NCI-H187 (cell line): ENCODE results near the gene BCR.
"Not testable (repeated sequence)": the region's sequence is repeated elsewhere in the genome, so short reads cannot be mapped to it uniquely, and the experiment has no call there.

Experiments
- DNase-seq, 2 experiments: peaks; one replicate each; lab custom pipeline; 2025; lab: John Stamatoyannopoulos, UW

BCR gene

DNA sequence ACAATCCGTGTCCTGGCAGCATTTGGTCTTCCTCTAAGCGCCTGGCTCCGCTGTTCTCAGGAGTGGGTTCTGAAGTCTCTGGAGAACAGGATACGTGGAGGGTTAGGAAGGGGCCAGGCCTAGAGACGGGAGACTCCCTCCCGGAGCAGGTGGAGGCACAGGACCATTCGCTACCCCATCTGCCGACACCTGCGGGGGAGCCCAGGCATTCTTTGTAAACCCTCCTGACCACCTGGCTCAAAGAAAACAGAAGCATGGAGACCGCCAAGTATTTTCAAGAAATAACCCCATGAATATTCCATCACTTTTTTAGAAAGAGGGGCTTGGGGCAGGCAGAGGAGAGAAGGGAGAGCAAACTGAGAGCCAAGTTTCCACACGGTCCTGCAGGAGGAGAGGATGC lies 136.3 kb downstream of the BCR start:
- DNase-seq, result not testable (repeated sequence)

DNA sequence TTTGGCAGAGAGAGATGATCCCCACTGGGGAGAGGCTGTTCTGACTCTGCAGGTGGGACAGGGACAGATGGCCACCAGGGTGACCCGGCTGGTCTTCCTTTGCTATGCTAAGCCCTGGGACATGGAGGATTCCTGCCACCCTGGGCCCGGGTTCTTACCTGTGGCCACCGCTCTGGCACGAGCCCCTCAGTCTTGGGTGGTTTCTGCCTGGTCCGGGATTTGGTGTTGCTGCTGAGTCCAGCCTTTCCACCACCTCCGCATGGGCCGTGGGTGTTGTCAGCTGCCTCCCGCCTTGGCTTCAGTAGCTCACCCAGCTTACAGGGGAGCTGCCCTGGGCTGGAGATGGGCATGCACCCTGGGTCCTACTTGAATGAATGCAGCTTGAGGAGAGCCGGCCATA lies 138.0 kb downstream of the BCR start:
- DNase-seq, result not testable (repeated sequence)

DNA sequence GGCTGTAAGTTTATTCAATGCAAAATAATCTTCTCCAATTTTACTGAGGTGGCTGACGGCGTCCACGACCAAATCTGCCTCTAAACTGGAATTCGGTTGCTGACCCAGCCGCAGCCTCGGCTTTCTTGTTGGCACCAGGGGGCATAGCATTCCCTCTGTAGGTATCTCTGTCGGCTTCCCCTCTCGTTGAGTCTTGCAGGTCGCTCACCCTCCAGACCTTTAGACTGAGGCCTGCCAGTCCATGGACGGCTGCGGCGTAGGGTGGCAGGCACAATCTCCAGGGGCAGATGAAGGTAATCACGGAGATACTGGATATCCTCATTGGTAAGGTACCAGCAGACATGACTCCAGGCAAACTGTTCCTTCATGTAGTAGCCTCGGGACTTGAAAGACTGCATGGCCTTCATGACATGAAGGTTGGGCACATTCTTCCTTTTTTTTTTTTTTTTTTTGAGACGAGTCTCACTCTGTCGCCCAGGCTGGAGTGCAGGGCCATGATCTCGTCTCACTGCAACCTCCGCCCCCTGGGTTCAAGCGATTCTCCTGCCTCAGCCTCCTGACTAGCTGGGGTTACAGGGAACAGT lies 142.3 kb downstream of the BCR start:
- DNase-seq, result not testable (repeated sequence)

DNA sequence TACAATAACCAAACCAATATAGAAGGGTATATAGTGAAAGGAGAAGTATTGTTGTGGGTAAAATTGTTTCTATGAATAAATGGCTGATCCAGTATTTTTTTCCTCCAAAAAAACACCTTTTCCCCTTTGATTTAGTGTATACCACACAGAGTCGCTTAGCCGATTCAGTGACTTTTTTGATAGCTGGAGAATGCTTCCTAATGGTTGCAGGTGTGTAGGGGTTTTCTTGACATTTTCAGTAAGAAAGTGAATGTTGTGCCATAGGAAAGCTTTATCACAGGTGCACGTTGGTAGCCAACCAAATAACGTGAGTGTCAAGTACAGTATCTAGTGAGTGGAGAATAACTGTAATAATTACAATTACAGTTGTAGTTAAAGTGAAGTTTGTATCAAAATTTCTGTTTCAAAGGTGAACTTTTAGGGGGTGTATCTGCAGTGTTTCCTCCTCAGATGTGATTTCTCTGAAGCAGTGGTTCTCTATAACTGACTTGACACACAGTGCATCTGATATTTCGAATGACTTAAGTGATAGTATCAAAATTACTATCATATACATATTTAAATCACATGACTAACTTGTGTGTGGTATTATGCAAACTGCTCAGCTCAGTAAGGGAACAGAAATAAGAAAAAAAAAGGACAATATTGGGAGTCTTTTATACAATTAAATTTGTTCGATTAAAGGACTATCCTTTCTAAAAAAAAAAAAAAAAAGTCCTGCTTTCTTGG lies 143.8 kb downstream of the BCR start:
- DNase-seq, result not testable (repeated sequence)

DNA sequence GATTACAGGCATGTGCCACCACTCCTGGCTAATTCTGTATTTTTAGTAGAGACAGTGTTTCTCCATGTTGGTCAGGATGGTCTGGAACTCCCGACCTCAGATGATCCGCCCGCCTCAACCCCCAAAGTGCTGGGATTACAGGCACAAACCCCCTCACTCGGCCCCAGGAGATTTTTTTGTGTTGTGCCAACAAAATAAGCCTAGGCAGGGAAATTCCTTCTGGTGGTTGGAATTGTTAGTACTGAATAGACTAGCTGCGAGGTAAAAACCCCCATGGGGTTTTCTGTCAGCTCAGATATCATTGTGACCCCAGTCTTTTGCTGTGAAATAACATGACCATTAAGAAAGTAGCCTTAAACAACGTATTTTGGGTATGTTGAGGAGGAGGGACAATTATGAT lies 144.9 kb downstream of the BCR start:
- DNase-seq, result no peak

DNA sequence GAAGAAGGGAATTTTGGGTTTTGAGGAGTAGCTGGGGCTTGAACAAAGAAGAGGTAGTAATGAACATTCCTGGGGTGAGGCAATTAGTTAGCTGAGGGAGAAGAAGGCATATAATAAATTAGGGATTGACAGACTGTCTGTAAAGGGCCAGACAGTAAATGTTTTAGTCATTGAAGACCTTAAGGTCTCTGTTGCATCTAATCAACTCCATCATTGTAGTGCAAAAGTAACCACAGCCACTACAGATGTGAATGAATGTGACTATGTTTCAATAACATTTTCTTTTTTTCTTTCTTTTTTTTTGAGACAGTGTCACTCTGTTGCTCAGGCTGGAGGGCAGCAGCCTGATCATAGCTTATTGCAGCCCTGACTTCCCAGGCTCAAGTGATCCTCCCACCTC lies 153.5 kb downstream of the BCR start:
- not testable (repeated sequence) for DNase-seq

DNA sequence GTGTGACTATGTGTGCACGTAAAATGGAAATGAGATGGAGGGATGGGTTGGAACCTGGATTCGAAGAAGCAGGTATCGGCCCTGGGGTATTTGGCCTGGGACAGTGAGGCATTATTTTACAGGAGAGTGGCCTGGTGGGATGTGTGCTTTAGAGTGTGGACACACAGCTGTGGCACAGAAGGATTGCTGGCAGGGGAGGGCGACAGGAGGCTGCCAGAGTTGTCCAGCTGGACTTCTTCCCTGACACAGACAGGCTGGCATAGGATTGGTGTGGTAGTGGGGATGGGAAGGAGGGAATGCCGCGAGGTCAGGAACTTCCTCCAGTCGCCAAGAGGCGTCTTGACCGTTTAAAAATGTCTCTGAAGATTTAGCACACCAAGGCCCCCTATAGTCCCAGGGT lies 157.4 kb downstream of the BCR start:
- not testable (repeated sequence) for DNase-seq

DNA sequence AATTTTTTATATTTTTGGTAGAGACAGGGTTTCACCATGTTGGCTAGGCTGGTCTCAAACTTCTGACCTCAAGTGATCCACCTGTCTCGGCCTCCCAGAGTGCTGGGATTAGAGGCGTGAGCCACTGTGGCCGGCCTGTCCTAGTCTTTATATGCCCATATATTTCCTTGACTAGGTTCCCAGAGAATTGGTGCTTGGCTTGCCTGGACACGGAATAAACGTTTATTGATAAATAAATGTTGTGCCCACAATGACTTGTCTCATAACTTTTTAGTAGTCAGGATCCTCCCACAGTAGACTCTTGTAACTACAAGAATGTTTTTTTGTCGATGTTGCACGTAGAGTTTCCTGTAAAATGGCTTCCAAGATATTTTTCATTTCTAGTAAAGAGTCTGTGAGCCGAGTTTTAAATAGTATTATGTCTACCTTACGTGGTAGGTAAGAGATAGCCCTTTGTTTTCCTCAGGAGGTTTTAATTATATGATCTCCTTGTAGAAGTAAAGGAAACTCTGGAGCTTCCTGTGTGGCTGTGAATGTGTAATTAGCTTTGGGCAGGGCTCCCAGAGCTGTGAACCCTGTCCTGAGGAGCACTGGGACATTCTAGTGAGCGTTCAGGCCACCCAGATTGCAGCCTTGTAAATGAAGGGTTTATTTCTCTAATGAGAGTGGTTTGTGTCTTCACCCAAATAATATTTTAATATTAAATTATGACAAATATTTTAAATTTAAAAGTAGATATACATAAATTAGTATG lies 161.8 kb downstream of the BCR start:
- DNase-seq, result not testable (repeated sequence)

DNA sequence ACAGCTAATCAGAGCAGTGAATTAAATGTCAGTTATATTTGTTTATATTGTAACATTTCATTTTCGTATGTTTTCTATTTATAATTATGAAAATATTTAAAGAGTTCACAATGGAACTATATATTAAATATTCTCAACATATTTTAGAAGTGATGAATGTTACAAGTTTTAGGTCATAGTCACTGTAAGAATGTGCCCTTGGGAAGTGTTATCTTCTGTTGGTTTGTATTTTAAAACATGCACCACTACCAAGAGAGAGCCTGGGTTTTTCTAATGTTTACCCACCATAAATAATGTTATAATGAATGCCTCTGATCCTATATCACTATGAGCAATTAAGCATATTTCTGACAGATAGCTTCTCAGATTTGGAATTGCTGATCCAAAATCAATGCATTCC lies 171.0 kb downstream of the BCR start:
- DNase-seq, result no peak

DNA sequence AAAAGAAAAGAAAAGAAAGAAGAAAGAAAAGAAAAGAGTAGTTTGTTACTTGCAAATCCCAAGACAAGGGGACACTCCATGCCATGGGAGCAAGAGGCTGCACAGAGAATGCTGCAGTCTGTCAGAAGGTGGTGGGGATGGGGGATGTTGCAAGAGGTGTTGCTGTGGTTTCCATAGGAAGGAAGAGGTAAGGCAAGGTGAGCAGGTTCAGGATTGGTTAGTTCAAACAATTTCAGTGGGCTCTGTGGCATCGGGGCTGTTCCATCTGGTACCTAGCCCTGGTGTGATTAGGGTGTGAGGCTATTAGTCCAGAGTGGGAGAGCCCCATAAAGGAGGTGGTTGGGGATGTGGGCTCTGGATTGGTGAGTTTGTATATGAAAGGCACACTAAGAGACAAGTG lies 172.7 kb downstream of the BCR start:
- no peak for DNase-seq

DNA sequence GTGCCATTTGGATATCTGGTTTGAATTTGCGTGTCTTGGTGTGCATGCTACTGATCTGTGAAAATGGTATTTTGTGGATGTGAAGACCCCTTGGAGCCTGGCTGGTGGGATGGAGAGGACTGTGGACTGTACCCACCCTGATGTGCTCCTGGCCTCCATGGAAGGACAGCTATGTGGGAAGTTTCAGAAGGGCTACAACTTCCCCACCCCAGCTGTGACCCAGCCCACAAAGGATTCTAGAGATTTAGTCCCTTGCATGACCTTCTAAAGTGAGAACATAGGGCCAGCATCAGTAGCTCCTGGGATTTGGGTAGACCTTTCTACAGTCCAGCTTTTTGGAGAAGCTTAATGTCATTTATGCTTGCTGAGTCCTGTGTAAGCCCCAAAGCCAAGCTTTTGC lies 173.4 kb downstream of the BCR start:
- DNase-seq, result no peak

DNA sequence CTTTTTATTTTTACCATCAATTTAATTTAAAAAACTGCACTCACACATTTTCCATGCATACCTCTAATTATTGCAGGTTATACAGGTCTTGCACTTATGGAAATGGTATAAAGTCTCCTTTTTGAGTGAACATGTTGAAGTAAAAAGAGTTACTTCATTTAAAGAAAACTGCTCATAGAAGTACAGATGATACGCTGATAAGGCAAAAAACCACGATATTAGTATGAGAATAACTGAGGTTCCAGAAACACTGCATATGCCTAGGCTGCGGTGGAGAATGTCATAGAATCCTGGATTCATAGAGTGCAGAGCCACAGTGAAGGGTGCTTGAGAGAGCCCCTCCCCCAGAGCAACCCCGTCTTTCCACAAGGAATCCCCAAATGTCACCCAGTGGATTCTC lies 175.8 kb downstream of the BCR start:
- no peak for DNase-seq

DNA sequence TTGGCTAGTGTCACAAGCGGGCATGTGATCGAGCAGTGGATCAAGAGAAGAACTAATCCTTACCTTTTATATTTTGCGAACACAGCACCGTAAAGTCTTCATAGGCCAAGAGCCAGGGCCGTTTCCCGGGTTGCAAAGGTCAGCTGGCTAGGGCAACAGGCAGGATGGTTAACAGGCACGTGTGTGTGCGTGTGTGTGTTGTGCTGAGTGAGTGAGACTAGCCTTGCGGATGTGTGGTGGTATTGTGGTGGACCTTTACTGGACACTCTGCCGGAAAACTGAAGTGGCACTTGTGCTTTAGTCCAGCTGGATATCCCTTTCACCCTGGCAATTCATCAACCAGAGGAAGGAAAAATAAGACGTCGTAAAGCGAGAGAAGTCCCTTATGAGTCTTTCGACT lies 176.7 kb downstream of the BCR start:
- DNase-seq, result no peak

DNA sequence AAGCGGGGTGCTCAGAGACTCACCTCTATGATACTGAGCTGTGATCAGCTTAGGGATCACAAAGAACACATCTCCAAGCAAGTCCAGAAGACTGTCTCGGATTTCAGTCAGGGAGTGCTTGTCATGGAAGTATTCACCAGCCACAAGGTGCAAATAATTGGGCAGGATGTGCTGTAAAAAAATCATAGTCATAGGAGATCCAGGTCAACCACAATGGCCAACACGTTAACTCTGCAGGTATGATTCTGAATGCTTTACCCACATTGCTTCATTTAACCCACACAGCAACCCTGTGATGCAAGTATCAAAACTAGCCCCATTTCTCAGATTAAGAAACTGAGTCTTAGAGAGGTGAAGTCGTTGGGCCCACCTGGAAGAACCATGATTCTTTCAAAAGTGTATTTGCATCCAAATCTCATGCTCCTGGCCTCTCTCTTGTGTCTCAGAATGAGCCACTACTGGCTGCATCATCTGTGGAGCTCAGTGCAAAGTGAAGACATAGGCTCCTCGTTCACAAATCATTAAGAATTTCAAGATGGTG lies 179.3 kb downstream of the BCR start:
- no peak for DNase-seq

DNA sequence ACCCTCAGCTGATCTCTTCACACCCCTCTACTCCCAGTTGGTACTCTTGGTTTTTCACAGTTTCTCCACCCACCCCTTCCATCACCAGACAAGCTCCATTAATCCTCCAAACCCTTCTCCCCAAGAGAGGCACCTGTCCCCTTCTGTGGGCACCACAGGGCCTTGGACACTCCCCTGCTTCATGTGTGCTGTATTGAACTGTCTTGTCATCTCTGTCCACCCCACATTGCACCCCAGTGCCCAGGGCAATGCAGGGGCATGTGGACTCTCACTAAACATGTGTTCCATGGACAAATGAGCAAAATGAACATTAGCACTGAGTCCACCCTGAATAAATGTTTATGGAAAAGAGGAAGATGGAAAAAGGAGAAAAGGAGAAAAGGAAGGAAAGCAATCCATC lies 181.4 kb downstream of the BCR start:
- DNase-seq, result no peak

DNA sequence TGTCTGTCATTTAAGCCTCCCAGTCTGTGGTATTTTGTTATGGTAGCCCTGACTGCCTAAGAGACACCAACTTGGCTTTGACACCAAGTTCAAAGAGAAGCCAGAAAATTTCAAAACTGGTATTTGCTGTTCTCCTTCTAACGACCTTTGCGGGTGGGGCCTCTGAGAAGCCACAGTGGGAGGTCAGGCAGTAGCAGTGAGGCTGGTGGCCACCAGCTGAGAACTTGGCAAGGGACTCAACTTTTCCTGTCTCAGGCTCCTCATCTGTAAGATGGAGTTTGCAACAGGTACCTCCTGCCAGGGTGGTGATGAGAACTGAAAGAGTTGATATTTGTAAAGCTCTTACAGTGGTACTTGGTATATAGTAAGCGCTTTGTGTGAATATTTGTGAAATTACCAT lies 183.4 kb downstream of the BCR start:
- no peak for DNase-seq

DNA sequence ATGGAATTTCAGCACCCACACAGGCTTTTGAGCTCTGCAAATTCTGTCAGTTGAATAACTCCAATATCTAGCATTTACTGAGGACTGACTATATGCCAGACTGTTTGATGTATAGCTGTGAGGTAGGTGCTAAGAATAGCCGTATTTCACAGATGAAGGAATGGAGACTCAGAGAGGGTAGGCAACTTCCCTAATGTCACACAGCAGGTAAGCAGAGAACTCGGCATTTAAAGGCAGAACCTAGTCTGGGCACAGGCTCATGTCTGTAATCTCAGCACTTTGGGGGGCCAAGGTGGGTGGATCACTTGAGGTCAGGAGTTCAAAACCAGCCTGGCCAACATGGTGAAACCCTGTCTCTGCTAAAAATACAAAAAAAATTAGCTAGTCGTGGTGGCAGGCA lies 184.1 kb downstream of the BCR start:
- no peak for DNase-seq

DNA sequence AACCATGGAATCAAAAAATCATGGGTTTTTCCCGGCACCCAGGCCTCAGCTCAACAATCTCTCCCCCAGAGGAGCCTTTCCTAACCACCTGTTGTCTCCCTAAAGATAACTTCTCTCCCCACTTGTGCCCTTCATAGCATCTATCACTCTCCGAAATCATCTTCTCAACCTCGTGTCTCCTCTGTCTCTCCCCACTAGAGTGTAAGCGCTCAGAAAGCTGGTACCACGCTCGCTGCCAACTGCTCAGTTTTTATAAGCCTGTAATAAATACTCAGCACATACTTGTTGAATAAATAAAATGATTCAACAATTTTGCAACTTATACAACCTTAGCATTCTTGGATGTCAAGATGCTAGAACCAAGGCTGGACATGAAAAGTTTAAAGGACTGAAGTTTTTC lies 185.2 kb downstream of the BCR start:
- DNase-seq, result no peak

DNA sequence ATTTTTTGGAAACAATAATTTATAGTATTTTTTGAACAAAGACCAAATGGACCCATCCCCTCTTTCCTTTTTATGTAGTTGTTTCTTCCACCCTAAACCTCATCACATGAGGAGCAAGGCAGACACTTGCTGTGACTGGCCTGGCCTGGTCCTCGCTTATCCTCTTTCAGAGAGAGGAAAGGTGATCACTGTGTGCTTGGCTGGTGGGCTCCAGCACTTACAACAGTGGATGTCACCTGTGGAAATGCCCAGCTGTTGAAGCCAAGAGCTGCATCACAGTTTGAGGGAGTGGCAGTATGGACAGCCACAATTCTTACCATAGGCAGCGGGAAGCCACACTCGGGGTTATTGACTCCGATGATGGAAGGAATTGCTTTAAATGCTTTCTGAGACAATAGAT lies 185.7 kb downstream of the BCR start:
- DNase-seq, result no peak

DNA sequence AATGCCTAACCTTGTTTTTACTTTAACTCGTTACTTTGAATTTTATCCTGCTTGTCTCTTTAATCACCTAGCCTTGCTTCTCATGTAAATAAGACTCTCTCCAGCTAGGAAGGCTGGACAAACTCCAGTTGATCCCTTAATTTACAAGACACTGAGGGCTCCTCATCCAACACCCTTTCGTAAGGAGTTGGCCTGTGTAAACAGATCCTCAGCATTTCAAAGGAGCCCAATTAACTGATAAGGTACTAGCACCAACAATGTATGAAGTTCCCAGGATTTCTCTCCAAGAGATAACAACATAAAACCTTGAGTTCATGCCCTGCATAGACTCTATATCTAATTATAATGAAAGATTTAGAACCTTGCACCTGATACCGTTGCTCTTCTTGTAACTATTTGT lies 186.9 kb downstream of the BCR start:
- not testable (repeated sequence) for DNase-seq
